Measurements from ENCODE around the gene CYB5A.

- TF ChIP-seq CTCF (IDR thresholded peaks at IDR 0.05), result no peak
- no peak for TF ChIP-seq POLR2A (IDR thresholded peaks at IDR 0.05)
Measured at GRCh38 chr18:74274700-74275099, 17.1 kb downstream of the CYB5A start.

Measured in uterus (tissue), 2 donors.